DMS114 treated with DMSO at 0.1 percent for 48 hours (cell line): Measurements from ENCODE around the gene FUT2.
A peak's percentile ranks its signal among the peaks of the same experiment; 100 is the strongest.
"Not testable (repeated sequence)": the region's sequence is repeated elsewhere in the genome, so short reads cannot be mapped to it uniquely, and the experiment has no call there.

Source experiments
- DNase-seq: peaks from one replicate; lab custom pipeline; 2025; ENCODE audit not compliant: unreplicated experiment; lab: John Stamatoyannopoulos, UW

The FUT2 gene

GRCh38 chr19:48698046-48698445 lies 2.3 kb downstream of the FUT2 start:
- no peak for DNase-seq

DNA sequence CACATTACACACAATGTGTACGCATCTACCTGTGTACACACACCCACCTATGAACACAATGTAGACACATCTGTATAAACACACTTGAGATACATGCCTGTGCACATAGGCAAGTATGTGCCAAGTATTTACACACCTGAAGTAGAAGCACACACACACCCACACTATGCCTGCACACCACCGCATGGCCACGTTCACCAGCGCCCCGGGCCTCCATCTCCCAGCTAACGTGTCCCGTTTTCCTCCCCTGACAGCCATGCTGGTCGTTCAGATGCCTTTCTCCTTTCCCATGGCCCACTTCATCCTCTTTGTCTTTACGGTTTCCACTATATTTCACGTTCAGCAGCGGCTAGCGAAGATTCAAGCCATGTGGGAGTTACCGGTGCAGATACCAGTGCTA lies 6.9 kb downstream of the FUT2 start:
- no peak for DNase-seq

GRCh38 chr19:48703316-48703715 lies 7.5 kb downstream of the FUT2 start:
- no peak for DNase-seq

- no peak for DNase-seq
Measured at GRCh38 chr19:48705431-48705830, 9.7 kb downstream of the FUT2 start.

- no peak for DNase-seq
Measured at GRCh38 chr19:48708471-48708870, 12.7 kb downstream of the FUT2 start.

GRCh38 chr19:48711106-48711662 lies 15.4 kb downstream of the FUT2 start:
- DNase-seq: no peak

- DNase-seq: no peak
Measured at GRCh38 chr19:48713041-48713863, 17.5 kb downstream of the FUT2 start.

DNA sequence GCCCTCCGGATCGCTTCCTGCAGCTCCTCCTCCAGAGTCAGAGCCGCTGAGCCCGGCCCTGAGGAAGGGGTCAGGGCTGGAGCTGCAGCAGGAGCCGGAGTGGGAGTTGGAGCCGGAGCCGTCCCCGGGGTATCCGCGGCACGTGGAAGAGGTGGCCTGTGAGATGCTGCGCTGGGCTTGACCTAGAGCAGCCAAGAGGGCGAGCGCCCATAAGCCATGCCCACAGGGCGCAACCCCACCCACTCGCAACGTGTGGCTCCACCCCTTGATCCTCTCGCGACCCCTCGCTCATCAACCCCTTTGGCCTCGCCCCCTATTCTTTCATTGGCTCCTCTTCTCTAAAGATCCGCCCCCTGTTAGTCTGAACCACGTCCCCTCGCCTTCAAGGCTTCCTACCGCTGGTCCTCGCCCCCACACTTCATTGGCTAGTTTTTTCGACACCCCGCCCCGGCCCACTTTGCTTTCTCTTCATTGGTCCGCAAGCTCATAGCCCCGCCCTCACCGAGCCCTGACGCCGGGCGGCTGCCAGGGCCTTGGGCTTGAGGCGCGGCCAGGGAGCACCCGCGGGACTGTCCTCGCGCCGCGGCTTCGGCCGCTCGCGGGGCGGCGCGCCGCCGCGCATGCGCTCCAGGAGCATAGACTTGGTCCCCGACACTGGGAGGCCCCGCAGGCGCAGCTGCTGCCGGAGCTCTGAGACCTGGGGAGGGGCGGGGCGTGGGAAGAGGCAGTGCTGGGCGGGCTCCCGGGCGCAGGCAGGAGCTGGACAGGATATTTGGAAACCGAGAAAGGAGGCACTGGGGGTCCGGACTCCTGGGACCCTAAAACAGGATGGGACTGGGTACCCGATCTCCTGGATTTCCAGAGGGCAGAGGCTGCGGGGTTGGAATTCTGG lies 18.3 kb downstream of the FUT2 start:
- DNase-seq: peak; percentile 92

- DNase-seq: no peak
Measured at GRCh38 chr19:48714759-48715675, 19.2 kb downstream of the FUT2 start.

DNA sequence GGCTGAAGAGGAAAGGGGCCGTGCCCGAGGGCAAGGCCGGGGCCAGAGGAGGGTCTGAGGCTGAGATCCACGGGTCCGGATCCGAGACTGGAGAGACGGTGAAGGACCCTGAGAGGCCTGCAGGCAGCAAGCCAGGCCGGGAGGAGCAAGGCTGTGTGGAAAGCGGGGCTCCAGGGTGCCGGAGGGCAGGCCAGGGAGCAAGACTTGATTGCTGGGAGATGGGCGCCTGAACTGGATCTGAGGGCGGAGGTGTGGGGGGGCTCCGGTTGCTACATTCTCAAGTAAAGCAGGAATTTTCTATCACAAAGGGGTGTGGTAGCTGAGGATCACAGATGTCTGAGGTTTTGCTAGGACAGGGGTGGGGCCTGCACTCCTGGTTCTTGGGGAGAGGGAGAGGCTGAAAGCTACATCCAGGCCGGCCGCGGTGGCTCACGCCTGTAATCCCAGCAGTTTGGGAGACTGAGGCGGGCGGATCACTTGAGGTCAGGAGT lies 20.0 kb downstream of the FUT2 start:
- DNase-seq: no peak

DNA sequence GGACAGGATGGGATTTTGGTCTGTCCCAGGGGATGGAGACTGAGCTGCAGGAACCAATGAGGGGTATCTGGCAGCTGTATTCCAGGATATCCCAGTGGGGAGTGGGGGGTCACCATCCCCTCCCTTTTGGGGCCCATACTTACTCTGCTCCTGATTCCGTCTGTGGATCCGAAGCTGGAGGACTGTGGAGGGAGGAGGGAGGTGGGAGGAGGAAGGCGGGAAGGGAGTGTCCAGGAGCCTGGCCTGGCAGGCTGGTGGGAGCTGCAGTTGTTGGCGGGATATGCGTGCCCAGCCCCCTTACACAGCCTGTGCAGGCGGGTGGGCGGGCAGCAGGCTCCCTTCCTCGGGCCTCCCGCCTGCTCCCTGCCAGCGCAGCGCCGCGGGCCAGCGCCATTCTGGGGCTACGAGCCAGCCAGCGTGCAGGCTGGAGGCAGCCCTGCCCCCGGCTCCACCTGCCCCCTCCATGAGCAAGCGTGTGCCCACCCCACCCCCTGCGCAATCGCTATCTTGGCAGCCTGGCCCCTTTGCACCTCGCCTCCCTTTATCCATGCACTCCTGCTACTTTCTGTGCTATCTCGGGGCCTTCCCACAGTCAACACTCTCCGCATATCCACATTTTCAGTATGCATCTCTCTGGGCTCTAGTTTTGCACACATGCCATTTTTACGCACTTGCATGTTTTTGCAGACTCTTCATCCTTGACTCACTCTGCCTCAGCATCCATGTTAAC lies 21.0 kb downstream of the FUT2 start:
- peak; percentile 43 for DNase-seq

GRCh38 chr19:48718106-48718505 lies 22.3 kb downstream of the FUT2 start:
- DNase-seq: not testable (repeated sequence)

DNA sequence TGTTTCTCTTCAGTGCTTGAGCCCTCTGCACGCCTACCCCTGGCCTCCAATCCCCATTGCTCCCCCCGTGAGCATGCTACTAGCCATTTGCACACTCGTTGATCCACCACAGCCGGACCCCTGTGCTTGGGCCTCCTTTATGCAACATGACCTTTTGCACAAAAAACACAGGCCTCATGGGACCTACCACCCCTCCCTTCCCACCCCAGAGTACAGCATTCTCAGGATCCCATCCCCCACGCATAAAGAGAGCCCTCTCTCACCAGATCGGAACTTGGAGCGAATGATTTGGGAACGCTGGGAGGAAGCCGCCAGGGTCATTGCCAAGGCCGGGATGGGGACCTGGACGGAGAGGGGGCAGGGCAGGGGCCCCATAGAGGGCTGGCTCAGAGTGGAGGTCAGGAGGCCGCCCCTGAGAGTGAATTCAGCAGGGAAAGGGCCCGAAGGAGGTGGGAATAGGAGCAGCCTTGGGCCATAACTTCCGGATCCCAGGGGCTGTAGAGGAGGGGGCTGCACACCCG lies 23.0 kb downstream of the FUT2 start:
- no peak for DNase-seq

- no peak for DNase-seq
Measured at GRCh38 chr19:48719263-48720171, 23.7 kb downstream of the FUT2 start, which contains the start of gene MAMSTR. Gene MAMSTR (minus strand): TSS chr19:48719725. CDS start chr19:48719031, 694 bp downstream.

DNA sequence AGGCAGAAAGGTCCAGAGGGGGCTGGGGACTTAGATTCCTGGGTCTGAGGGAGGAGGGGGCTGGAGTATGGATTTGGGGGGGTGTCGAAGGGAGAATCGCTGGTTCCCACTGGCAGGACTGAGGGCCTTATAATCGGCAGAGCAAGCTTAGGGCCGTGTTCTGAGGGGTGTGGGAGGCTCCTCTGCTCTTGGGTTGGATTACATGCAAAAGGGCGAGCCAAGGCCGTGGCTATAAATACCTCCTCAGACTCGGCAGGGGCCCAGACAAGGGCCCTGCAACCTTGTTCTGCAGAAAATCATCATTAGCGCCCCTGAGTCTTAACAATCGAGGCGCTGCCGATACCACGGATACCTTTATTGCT lies 24.5 kb downstream of the FUT2 start:
- no peak for DNase-seq

- DNase-seq: peak; percentile 94
Measured at GRCh38 chr19:48720613-48721296, 25.0 kb downstream of the FUT2 start.

GRCh38 chr19:48722196-48722708 lies 26.5 kb downstream of the FUT2 start:
- DNase-seq: no peak
